Measurements from ENCODE around the gene KIAA0930. TPM values are rescaled to one million over a fixed set of nuclear protein-coding genes. Genes with fewer than 3 reads are reported as not detected.

KIAA0930 gene
- total RNA-seq, 1 experiment from 2014 or later = 61.9 TPM

- TF ChIP-seq CTCF (IDR thresholded peaks at IDR 0.05; ENCODE audit: unreplicated experiment) = no peak
- CTCF ChIA-PET = no interaction called here
- peak overlapping the region; percentile 59 for H3K27ac Mint-ChIP-seq (ENCODE audit: low read depth, unreplicated experiment)
- H3K4me1 Mint-ChIP-seq (ENCODE audit: insufficient read depth, unreplicated experiment) = peaks cover 7% of the 10 kb centered on the region
- POLR2A ChIA-PET = interaction anchor here (1.4 to 1.5 kb wide), 2 partner anchors 11 to 72 kb away, joined by 6 to 7 read pairs; partner anchors contain the start of gene NUP50
- no peak overlapping the region for H3K4me3 Mint-ChIP-seq (ENCODE audit: unreplicated experiment)
- H3K27me3 Mint-ChIP-seq (ENCODE audit: insufficient read depth, unreplicated experiment) = no peaks in the 10 kb centered on the region
- intact Hi-C loops (cut with micrococcal nuclease) = no loop called here
- H3K36me3 Mint-ChIP-seq (ENCODE audit: insufficient read depth, unreplicated experiment) = peaks cover 6% of the 10 kb centered on the region
- BruUV-seq (replicated peaks) = no TSS peak
- DNase-seq (ENCODE audit: unreplicated experiment) = no peak
- no peaks in the 10 kb centered on the region for H3K9me3 Mint-ChIP-seq (ENCODE audit: unreplicated experiment)
Observed at GRCh38 chr22:45235101-45235777, 5.5 kb downstream of the KIAA0930 start.

GRCh38 chr22:45233827-45234226 is 6.9 kb downstream of the KIAA0930 start:
- Mint-ChIP-seq H3K36me3 (ENCODE audit: insufficient read depth, unreplicated experiment) (peaks cover under 1% of the 10 kb centered on the region), H3K9me3 (ENCODE audit: unreplicated experiment) (no peaks in the 10 kb centered on the region), H3K4me1 (ENCODE audit: insufficient read depth, unreplicated experiment) (peaks cover 12% of the 10 kb centered on the region), H3K27me3 (ENCODE audit: insufficient read depth, unreplicated experiment) (no peaks in the 10 kb centered on the region), H3K27ac (ENCODE audit: low read depth, unreplicated experiment) (no peak overlapping the region), H3K4me3 (ENCODE audit: unreplicated experiment) (no peak overlapping the region)
- no TSS peak for BruUV-seq (replicated peaks)
- CTCF ChIA-PET = interaction anchor here (0.6 to 0.7 kb wide), 2 partner anchors 282 to 1980 kb away, joined by 3 read pairs; no protein-coding TSS in a partner anchor
- TF ChIP-seq CTCF (IDR thresholded peaks at IDR 0.05; ENCODE audit: unreplicated experiment) = no peak
- DNase-seq (ENCODE audit: unreplicated experiment) = no peak
- intact Hi-C loops (cut with micrococcal nuclease) = no loop called here
- POLR2A ChIA-PET = interaction anchor here (1.0 to 1.5 kb wide), 3 partner anchors 12 to 70 kb away, joined by 5 to 7 read pairs (median 6); partner anchors contain the start of gene NUP50

DNA sequence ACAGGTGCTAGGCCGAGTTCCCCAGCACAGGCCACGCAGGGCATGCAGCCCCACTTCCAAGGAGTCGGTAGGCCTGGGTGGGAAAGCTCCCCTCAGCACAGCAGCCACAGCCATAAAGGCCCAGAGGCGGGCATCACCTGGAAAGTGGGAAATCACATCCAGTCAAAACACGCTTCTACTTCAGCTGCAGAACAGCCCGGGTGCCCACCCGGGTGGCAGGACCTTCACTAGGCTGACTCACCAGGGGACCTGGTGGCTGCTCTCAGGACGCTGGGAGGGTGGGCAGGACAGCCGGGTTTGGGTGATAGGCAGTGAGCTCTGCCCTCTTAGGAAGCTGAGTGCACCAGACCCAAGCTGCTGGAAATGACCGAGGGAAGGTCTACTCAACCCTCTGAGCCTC is 7.3 kb downstream of the KIAA0930 start:
- H3K27ac Mint-ChIP-seq (ENCODE audit: low read depth, unreplicated experiment) = peak overlapping the region; percentile 27
- TF ChIP-seq CTCF (IDR thresholded peaks at IDR 0.05; ENCODE audit: unreplicated experiment) = no peak
- H3K36me3 Mint-ChIP-seq (ENCODE audit: insufficient read depth, unreplicated experiment) = no peaks in the 10 kb centered on the region
- no peaks in the 10 kb centered on the region for H3K27me3 Mint-ChIP-seq (ENCODE audit: insufficient read depth, unreplicated experiment)
- POLR2A ChIA-PET = interaction anchor here (1.4 kb wide), 1 partner anchor 13 kb away, joined by 7 read pairs; no protein-coding TSS in a partner anchor
- CTCF ChIA-PET = interaction anchor here (0.5 to 0.6 kb wide), 2 partner anchors 282 to 1085 kb away, joined by 3 read pairs; no protein-coding TSS in a partner anchor
- no peak overlapping the region for H3K4me3 Mint-ChIP-seq (ENCODE audit: unreplicated experiment)
- H3K4me1 Mint-ChIP-seq (ENCODE audit: insufficient read depth, unreplicated experiment) = peaks cover 12% of the 10 kb centered on the region
- DNase-seq (ENCODE audit: unreplicated experiment) = no peak
- intact Hi-C loops (cut with micrococcal nuclease) = no loop called here
- no TSS peak for BruUV-seq (replicated peaks)
- no peaks in the 10 kb centered on the region for H3K9me3 Mint-ChIP-seq (ENCODE audit: unreplicated experiment)

GRCh38 chr22:45231293-45231692 is 9.4 kb downstream of the KIAA0930 start:
- no peak for TF ChIP-seq CTCF (IDR thresholded peaks at IDR 0.05; ENCODE audit: unreplicated experiment)
- ChIA-PET CTCF (no interaction called here), POLR2A (interaction anchor here (0.6 to 2.9 kb wide), 6 partner anchors 8 to 211 kb away, joined by 3 to 9 read pairs (median 4); partner anchors contain the start of gene NUP50)
- Mint-ChIP-seq H3K27ac (ENCODE audit: low read depth, unreplicated experiment) (peak overlapping the region; percentile 68), H3K4me3 (ENCODE audit: unreplicated experiment) (no peak overlapping the region), H3K27me3 (ENCODE audit: insufficient read depth, unreplicated experiment) (no peaks in the 10 kb centered on the region), H3K36me3 (ENCODE audit: insufficient read depth, unreplicated experiment) (no peaks in the 10 kb centered on the region), H3K4me1 (ENCODE audit: insufficient read depth, unreplicated experiment) (peaks cover 23% of the 10 kb centered on the region), H3K9me3 (ENCODE audit: unreplicated experiment) (no peaks in the 10 kb centered on the region)
- intact Hi-C loops (cut with micrococcal nuclease) = no loop called here
- BruUV-seq (replicated peaks) = no TSS peak
- DNase-seq (ENCODE audit: unreplicated experiment) = peak; percentile 54
